Measurements from ENCODE around the gene OXCT2.

GRCh38 chr1:39760074-39761008, 10.8 kb downstream of the OXCT2 start:
- no peak for TF ChIP-seq SIN3A (IDR thresholded peaks at IDR 0.05; ENCODE audit: borderline replicate concordance, low read depth, low read length)
- TF ChIP-seq KLF16 (CRISPR knock-in tag; IDR thresholded peaks at IDR 0.05): no peak
